GM18951 (cell line): Measurements from ENCODE around the gene ELMO1.

Experiments used
- POLR2A ChIP-seq: IDR thresholded peaks from 4 replicates; pipeline ENCODE4 v1.6.1; 2011; ENCODE audit warnings: mild to moderate bottlenecking; ENCODE audit not compliant: insufficient read length, insufficient read depth; ENCODE audit errors: extremely low read depth
- in situ Hi-C: fragments of 300-500 bp; cut with MboI; formaldehyde crosslinking; loops from one replicate; pipeline ENCODE4 v1.12.0; 2022; ENCODE audit warnings: low sequenced_read_pairs, mixed read lengths, inconsistent platforms; ENCODE audit not compliant: unreplicated experiment

The ELMO1 gene

GRCh38 chr7:37341033-37341630, 107.5 kb downstream of the ELMO1 start:
- in situ Hi-C loops = loop anchor here (10.0 kb wide), 1 partner anchor 106 kb away; no protein-coding TSS in a partner anchor
- TF ChIP-seq POLR2A = peak; percentile 49

DNA sequence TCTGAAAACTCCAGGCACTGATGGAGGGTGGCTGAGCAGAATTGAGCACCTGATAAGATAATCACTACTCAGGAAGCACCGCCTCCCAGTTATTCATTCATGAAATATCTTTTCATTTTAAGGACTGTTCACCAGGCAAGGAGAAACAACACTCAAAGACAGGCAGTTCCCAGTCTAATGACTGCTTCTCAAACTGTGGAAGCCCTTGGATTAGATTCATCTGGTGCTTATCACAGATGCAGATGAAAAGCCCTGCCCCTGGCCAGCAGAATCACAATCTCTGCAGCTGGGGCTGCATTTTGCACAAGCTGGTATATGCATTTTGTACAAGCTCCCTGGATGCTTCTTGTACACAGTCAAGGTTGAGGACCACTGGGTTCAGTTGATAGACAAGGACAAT, 109.7 kb downstream of the ELMO1 start:
- in situ Hi-C loops = no loop called here
- no peak for TF ChIP-seq POLR2A

DNA sequence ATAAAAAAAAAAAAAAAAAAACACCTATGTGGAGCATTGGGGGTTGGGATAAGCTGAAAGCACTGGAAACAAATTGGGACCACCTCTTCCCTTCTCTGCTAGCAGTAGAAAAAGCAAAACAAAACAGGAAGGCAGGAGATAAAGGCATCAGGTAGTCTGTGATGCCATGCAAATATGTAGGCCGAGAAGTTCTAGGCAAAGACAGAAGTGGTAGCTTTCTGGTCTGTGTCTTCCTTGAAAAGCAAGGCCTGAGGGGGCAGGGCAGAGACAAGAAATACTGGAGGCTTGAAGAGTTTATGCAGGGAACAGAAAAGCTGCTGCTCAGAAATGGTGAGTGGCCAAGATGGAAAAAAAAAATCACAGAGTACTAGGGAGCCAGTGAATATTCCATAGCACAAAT, 111.1 kb downstream of the ELMO1 start:
- in situ Hi-C loops = no loop called here
- no peak for TF ChIP-seq POLR2A

DNA sequence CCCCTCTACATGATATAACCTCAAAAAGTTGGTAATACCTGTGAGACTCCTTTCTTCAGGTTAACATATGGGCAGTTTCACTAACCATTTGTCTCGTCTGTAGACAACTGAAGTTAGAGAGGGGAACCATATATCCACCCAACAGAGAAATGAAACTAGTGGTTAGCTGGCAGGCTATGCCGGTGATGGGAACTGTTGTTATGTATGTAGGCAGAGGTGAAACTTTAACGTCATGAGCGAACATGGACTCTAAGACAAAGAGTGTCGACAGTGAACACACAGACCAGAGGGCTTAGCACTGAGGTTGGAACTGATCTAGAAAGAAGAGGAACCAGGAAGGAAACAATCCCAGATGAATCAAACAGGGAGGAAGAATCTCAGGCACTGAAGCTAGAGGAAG, 112.4 kb downstream of the ELMO1 start:
- TF ChIP-seq POLR2A = no peak
- in situ Hi-C loops = no loop called here

DNA sequence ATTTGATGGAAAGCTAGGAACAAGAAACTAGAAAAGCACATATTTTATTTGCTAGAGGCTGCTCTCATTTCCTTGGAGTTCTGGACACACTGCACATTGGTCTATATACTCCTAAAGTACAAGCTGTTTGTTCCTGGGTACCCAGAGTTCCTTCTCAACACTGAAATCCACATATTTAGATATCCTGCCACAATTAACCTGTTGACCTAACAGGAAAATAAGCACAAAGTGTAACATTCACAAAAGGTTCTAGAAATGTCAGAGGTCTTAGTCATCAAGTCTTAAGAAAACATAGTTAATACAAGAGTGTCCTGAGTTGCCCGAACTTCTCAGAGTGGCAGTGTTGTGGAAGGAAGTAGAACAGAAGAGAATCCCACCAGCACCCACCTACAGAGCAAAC, 115.6 kb downstream of the ELMO1 start:
- in situ Hi-C loops = no loop called here
- TF ChIP-seq POLR2A = no peak

- in situ Hi-C loops = no loop called here
- no peak for TF ChIP-seq POLR2A
Measured at GRCh38 chr7:37332243-37333016, 116.2 kb downstream of the ELMO1 start.

- in situ Hi-C loops = no loop called here
- TF ChIP-seq POLR2A = no peak
Measured at GRCh38 chr7:37330775-37331174, 117.9 kb downstream of the ELMO1 start.

DNA sequence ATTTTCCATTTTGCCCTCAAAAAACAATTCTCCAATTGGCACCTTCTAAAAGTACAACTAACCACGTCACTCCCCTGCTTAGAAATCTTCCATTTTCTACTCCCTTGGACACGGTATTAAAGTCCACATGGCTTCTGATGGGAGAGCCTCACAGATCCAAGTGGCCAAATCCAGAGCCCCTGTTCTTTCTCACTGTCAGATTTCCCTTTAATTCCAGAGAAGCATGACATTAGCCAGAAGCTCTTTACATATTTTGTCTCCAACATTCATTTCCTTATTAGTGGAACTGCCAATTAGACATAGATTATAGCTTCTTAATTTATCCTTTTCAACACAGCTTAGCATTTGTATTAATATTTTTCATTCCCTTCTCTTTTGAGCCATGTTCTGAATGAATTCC, 118.7 kb downstream of the ELMO1 start:
- TF ChIP-seq POLR2A = no peak
- in situ Hi-C loops = no loop called here

DNA sequence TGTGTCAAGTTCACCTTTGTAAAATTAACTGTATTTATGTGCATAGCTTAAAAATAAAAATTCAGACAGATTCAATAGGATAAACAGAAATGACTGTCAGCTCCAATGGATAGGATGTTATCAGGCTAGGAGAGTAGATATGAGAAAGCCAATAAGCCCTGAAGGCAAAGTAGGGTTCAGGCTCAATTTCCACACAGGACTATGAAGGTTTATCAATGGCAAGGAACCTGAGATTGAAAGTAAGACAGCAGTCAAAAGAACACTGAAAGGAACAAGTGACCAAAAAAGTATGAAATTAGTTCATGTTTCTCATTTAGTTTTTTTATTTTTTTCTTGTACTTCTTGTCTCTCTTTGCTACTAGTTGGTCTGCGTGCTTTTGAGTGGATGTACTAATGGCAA, 121.4 kb downstream of the ELMO1 start:
- no peak for TF ChIP-seq POLR2A
- in situ Hi-C loops = no loop called here

DNA sequence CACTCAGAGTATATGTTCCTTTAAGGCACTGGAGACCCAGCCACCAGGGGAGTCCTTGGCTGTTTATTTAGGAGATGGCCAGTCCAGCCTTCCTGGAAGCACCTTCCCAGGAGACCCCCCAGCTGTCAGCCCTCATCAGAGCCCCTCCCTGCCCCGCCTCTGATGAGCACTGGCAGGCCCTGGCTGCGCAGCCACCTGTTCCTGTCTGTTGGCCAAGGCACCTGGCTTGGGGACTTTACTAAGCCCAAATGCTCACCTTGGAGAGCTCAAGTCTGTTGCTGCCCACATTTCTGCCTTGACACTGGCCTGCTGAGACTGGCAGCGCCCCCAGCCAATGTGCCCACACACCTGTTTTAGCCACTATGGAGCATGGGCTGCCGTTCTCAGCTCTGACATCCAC, 124.7 kb downstream of the ELMO1 start:
- in situ Hi-C loops = no loop called here
- TF ChIP-seq POLR2A = no peak

DNA sequence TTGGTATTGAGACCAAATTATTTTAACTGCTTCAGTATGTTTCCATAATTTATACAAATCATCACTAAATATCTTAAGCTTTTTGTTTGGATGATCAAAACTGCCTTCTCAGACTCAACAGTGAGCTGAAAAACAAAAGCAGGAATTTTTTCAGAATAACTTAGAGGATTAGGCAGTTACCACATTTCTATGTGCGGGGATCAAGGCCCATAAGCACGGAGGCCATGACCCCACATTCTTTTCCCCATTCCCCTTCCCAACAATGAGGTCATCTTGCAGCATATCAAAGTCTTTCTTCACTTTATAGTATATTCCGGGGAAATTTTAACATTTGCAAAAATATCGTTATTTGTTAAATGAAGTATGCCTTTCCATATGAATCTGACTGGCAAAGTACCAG, 125.8 kb downstream of the ELMO1 start:
- in situ Hi-C loops = no loop called here
- no peak for TF ChIP-seq POLR2A

DNA sequence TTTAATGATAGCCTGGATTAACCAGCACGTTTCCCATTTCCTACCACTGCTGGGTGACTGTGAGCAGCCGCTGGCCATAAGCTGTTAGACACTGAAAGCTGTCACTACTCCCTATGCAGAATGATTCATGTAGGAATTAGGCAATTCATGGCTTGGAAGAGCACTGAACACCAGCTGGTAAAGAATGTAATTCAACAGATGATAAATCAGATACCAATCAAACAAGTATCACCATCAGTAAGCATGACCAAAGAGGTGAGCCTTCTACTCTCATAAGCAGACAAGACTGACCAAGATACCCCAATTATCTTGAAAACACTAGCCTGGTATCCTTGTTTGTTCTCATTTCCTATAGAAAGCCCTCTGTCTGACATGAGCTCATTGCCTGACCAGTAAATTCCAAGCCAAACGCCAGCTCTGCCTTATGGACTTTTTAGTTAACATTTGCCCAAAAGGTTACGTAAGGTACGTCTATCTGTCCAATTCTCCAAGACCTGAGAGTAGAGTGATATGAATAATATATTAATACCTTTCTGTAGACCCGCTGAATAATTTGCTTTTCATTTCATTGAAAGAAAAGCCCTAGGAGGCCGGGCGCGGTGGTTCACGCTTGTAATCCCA, 127.7 kb downstream of the ELMO1 start:
- no peak for TF ChIP-seq POLR2A
- in situ Hi-C loops = no loop called here

GRCh38 chr7:37320140-37320847, 128.4 kb downstream of the ELMO1 start:
- in situ Hi-C loops = no loop called here
- no peak for TF ChIP-seq POLR2A
